Astrocyte of the spinal cord (primary cell): Measurements from ENCODE around the gene ARL15.

Experiments used
- DNase-seq: peaks from one replicate; pipeline ENCODE4 v3.0.0; 2011; ENCODE audit warnings: low read depth, low spot score
- H3K4me3 ChIP-seq: 2 replicates; pipeline ENCODE4 v1.5.1; 2011; ENCODE audit warnings: low read depth, mild to moderate bottlenecking, low read length, moderate library complexity
- in situ Hi-C: cut with HindIII; loops from 2 replicates; pipeline ENCODE4 v1.10.0; 2017; ENCODE audit warnings: low sequenced_read_pairs
- TF ChIP-seq, protein P1 (sequence below): IDR thresholded peaks from 2 replicates; pipeline ENCODE4 v1.5.1; 2012; ENCODE audit warnings: low read depth, mild to moderate bottlenecking, low read length, inconsistent platforms

ARL15 gene

GRCh38 chr5:54296386-54296785 lies 14.0 kb downstream of the ARL15 start:
- TF ChIP-seq, protein P1, sequence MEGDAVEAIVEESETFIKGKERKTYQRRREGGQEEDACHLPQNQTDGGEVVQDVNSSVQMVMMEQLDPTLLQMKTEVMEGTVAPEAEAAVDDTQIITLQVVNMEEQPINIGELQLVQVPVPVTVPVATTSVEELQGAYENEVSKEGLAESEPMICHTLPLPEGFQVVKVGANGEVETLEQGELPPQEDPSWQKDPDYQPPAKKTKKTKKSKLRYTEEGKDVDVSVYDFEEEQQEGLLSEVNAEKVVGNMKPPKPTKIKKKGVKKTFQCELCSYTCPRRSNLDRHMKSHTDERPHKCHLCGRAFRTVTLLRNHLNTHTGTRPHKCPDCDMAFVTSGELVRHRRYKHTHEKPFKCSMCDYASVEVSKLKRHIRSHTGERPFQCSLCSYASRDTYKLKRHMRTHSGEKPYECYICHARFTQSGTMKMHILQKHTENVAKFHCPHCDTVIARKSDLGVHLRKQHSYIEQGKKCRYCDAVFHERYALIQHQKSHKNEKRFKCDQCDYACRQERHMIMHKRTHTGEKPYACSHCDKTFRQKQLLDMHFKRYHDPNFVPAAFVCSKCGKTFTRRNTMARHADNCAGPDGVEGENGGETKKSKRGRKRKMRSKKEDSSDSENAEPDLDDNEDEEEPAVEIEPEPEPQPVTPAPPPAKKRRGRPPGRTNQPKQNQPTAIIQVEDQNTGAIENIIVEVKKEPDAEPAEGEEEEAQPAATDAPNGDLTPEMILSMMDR: no peak
- DNase-seq: no peak
- no peak overlapping the region for H3K4me3 ChIP-seq
- in situ Hi-C loops: no loop called here

DNA sequence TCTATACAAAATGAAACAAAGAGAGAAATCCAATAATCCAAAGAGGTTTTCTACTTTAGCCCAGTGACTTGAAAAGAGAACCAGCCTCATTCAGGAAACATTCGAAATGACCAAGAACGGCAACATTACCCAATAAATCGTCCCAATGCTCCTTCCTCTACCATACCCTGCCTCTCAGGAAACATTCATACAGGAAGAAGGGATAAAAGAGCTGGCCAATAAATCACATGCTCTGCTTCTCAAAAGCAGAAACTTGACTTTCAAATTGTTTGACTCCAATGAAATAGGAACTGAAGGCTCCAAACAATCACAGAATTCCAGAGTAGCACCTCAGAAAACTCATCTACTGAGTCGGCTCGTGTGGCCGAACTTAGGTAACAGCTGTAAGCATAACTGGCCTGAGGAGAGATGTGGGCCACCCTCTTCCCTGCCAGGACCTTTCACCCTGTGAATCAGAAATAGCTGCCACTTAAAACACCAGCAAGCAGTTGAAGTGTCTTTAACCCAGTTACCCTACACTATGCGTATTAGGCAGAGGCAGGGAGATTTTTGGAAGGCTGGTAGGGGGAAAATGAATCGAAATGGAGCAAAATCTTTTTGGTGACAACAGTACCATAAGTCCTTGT lies 14.6 kb downstream of the ARL15 start:
- no peak for DNase-seq
- in situ Hi-C loops: no loop called here
- no peak overlapping the region for H3K4me3 ChIP-seq
- TF ChIP-seq, protein P1: no peak

- TF ChIP-seq, protein P1: no peak
- no peak overlapping the region for H3K4me3 ChIP-seq
- in situ Hi-C loops: no loop called here
- DNase-seq: no peak
These were observed 16.2 kb downstream of the ARL15 start for GRCh38 chr5:54294097-54294667.

GRCh38 chr5:54292866-54293265 lies 17.5 kb downstream of the ARL15 start:
- no peak overlapping the region for H3K4me3 ChIP-seq
- in situ Hi-C loops: no loop called here
- no peak for DNase-seq
- TF ChIP-seq, protein P1: no peak

- TF ChIP-seq, protein P1: no peak
These were observed 18.9 kb downstream of the ARL15 start for GRCh38 chr5:54291498-54291897.

DNA sequence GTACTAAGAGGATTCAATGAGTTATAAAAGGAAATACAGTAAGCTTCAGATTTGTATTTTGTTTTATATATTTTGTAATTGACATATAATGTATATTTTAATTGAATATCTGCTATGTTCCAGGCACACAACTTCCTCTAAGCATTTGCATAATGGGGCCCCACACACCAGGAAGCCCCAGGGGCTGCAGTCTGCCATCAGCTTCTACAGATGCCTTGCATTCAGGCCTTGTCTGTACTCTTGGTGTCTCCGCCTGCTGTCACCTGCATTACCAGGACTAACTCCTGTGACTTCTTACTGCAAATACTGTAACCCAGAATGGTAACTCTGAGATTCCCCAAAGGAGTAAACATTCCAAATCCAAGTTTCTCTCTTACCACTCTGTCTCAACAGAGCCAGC lies 20.6 kb downstream of the ARL15 start:
- TF ChIP-seq, protein P1: no peak
- DNase-seq: no peak
- in situ Hi-C loops: no loop called here
- H3K4me3 ChIP-seq: no peak overlapping the region

More at GRCh38 chr5:54291498-54291897, 18.9 kb downstream of the ARL15 start:
- H3K4me3 ChIP-seq: no peak overlapping the region
- DNase-seq: no peak
- in situ Hi-C loops: no loop called here
